ENCODE measurements around the gene CSH2.
A peak's percentile ranks its signal among the peaks of the same experiment; 100 is the strongest.
"Not testable (repeated sequence)": the region's sequence is repeated elsewhere in the genome, so short reads cannot be mapped to it uniquely, and the experiment has no call there.

The CSH2 gene

GRCh38 chr17:63873577-63873976 is at the start of gene CSH2:
TSS of gene CSH2 (minus strand) at chr17:63873677. CDS start at chr17:63873614, 63 bp downstream.
- not testable (repeated sequence) for DNase-seq (ENCODE audit: low spot score)

- not testable (repeated sequence) for DNase-seq (ENCODE audit: low spot score)
These were observed 48.9 kb upstream of the CSH2 start for GRCh38 chr17:63922402-63922801.

- not testable (repeated sequence) for DNase-seq (ENCODE audit: low spot score)
These were observed 47.3 kb upstream of the CSH2 start for GRCh38 chr17:63920779-63921178.

- not testable (repeated sequence) for DNase-seq (ENCODE audit: low spot score)
These were observed 46.6 kb upstream of the CSH2 start for GRCh38 chr17:63920050-63920449.

- peak; percentile 87 for DNase-seq (ENCODE audit: low spot score)
These were observed 45.8 kb upstream of the CSH2 start for GRCh38 chr17:63919311-63919723.

GRCh38 chr17:63918789-63919305 is 45.4 kb upstream of the CSH2 start, which contains the start of gene GH1:
TSS of gene GH1 (minus strand) at chr17:63918839. CDS start at chr17:63918776, 63 bp downstream.
- DNase-seq (ENCODE audit: low spot score) = peak; percentile 3

- DNase-seq (ENCODE audit: low spot score) = peak; percentile 10
These were observed 44.8 kb upstream of the CSH2 start for GRCh38 chr17:63918305-63918704.

- peak; percentile 3 for DNase-seq (ENCODE audit: low spot score)
These were observed 44.2 kb upstream of the CSH2 start for GRCh38 chr17:63917646-63918045.

- DNase-seq (ENCODE audit: low spot score) = not testable (repeated sequence)
These were observed 43.7 kb upstream of the CSH2 start for GRCh38 chr17:63917206-63917605.

- no peak for DNase-seq (ENCODE audit: low spot score)
These were observed 43.2 kb upstream of the CSH2 start for GRCh38 chr17:63916566-63917185.

GRCh38 chr17:63915753-63916152 is 42.3 kb upstream of the CSH2 start:
- DNase-seq (ENCODE audit: low spot score) = not testable (repeated sequence)

- DNase-seq (ENCODE audit: low spot score) = no peak
These were observed 41.0 kb upstream of the CSH2 start for GRCh38 chr17:63914471-63914870.

GRCh38 chr17:63911657-63912100 is 38.2 kb upstream of the CSH2 start:
- DNase-seq (ENCODE audit: low spot score) = peak; percentile 73

- no peak for DNase-seq (ENCODE audit: low spot score)
These were observed 37.7 kb upstream of the CSH2 start, which contains the start of gene CSHL1 for GRCh38 chr17:63911041-63911635. TSS of gene CSHL1 (minus strand) at chr17:63911258. CDS start at chr17:63911196, 62 bp downstream.

GRCh38 chr17:63910096-63910495 is 36.6 kb upstream of the CSH2 start:
- no peak for DNase-seq (ENCODE audit: low spot score)

GRCh38 chr17:63909586-63909985 is 36.1 kb upstream of the CSH2 start:
- DNase-seq (ENCODE audit: low spot score) = not testable (repeated sequence)

- peak; percentile 16 for DNase-seq (ENCODE audit: low spot score)
These were observed 33.8 kb upstream of the CSH2 start for GRCh38 chr17:63907161-63907778.

- not testable (repeated sequence) for DNase-seq (ENCODE audit: low spot score)
These were observed 31.3 kb upstream of the CSH2 start for GRCh38 chr17:63904796-63905195.

GRCh38 chr17:63903787-63904201 is 30.3 kb upstream of the CSH2 start:
- not testable (repeated sequence) for DNase-seq (ENCODE audit: low spot score)

GRCh38 chr17:63901971-63902370 is 28.5 kb upstream of the CSH2 start:
- not testable (repeated sequence) for DNase-seq (ENCODE audit: low spot score)

GRCh38 chr17:63898899-63899798 is 25.7 kb upstream of the CSH2 start:
- DNase-seq (ENCODE audit: low spot score) = not testable (repeated sequence)
